Fibroblast of mammary gland (primary cell): ENCODE measurements around the gene KDM2B.
A peak's percentile ranks its signal among the peaks of the same experiment; 100 is the strongest.

Experiments used
- DNase-seq: peaks from one replicate; pipeline ENCODE4 v3.0.0-alpha.2; 2010; ENCODE audit warnings: low read depth
- H3K4me3 ChIP-seq: 2 replicates; pipeline ENCODE4 v1.5.1; 2011; ENCODE audit warnings: low read depth, mild to moderate bottlenecking, low read length, moderate library complexity; ENCODE audit not compliant: control insufficient read depth
- CTCF ChIP-seq: conservative IDR thresholded peaks from 2 replicates; pipeline ENCODE4 v1.5.1; 2011; ENCODE audit warnings: low read depth, low read length, inconsistent platforms; ENCODE audit not compliant: control insufficient read depth, insufficient read depth

The KDM2B gene

DNA sequence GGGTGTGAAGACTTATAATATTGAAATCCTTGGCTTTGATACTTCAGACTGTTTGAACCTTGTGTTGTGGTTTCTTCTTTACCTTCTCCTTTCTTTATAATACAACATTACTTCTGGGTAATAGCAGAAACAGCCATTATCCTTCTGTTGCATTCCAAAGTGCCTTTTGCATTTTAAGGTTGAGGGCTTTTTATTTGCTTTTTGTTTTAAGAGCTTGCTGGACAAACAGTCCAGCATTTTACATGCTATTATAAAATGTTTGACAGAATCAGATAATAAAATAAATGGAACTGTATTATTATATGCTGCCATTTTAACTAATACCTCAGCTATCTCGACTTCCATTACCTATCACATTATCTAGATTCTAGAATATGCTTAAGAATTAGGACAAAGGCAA, 166.9 kb downstream of the KDM2B start:
- DNase-seq = no peak
- no peak for TF ChIP-seq CTCF
- H3K4me3 ChIP-seq = no peak overlapping the region

DNA sequence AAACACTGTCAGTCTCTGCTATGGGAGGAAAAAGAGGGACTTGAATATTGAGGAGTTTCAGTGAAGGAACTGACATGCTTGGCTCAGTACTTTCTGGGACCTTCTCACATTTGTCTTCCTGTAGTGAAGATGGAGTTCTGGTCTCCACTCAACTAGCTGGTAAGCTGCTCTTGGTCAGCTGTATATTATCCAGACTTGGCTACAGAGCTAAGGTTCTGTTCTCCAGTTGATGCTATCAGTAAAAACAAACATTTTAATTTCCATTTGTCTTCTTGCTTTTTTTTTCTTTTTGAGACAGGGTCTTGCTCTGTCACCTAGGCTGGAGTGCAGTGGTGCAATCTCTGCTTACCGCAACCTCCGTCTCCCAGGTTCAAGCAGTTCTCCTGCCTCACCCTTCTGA, 175.6 kb downstream of the KDM2B start:
- DNase-seq = no peak
- no peak overlapping the region for H3K4me3 ChIP-seq
- TF ChIP-seq CTCF = no peak

GRCh38 chr12:121404734-121405133, 176.1 kb downstream of the KDM2B start:
- DNase-seq = no peak
- H3K4me3 ChIP-seq = no peak overlapping the region
- TF ChIP-seq CTCF = no peak

DNA sequence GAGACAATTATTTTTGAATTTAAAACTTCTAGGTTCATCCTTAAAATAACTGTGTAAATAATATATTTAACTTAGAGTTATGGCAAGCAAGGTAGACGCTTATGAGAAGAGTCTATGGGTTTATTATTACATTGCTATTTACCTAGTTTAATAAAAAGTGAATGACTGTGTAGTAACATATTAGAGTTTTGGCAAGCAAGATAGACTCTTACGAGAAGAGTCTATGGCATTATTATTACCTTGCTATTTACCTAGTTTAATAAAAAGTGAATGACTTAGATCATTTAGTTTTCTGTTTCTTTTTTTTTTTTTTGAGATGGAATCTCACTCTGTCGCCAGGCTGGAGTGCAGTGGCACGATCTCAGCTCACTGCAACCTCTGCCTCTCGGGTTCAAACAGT, 177.1 kb downstream of the KDM2B start:
- no peak for DNase-seq
- TF ChIP-seq CTCF = no peak
- no peak overlapping the region for H3K4me3 ChIP-seq

DNA sequence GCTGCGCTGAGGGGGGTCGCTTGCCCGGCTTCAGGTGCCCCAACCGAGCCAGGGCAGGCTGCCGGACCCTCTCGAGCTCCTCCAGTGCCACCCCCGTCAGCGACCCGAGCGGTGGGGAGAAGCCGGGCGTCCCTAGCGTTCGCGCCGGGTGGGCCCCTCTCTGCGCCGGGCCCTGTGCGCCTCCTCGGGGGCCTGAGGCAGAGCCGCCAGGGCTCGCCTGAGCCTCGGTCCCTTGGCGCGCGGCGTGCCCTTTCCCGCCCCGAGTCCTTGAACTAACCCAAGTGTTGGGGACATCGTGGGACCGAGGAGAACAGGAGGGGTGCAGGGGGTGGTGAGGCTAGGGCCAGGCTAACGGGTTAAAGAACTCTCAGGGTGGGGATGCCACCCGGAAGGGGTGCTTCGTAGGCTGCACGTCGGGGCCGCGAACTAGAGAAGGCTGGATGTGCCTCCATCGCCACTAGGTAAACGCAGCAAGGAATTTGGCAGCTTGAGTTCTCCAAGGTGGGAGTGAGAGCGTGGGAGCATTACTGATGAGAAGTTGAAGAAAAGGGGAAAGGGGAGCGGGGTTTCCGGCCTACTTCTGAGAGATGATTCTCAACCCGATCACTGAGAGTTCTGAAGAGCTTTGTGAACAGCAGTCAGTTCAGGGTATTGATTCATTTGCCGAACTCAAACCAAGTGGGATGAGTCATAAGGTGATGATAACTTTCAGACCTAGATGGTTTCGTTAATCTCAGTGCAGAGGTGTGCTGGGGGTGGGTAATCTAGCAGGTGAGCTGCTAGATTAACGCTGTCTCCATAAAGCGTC, 180.3 kb downstream of the KDM2B start:
- no peak for TF ChIP-seq CTCF
- H3K4me3 ChIP-seq = peak overlapping the region; percentile 87
- DNase-seq = peak; percentile 50

GRCh38 chr12:121399391-121400331, 181.2 kb downstream of the KDM2B start, which contains the start of gene RNF34:
Gene RNF34 (plus strand): TSS chr12:121400118. CDS start chr12:121400213, 95 bp downstream.
- peak within 1 kb of the TSS; percentile 87 for H3K4me3 ChIP-seq
- TF ChIP-seq CTCF = no peak
- DNase-seq = peak; percentile 97
